HAP-1 (cell line): ENCODE data around the gene CBFA2T2.
A peak's percentile ranks its signal among the peaks of the same experiment; 100 is the strongest.
"Not testable (repeated sequence)": the region's sequence is repeated elsewhere in the genome, so short reads cannot be mapped to it uniquely, and the experiment has no call there.

Source experiments
- DNase-seq, 2 experiments: peaks; one replicate each; pipeline ENCODE4 v3.0.0-alpha.2; 2016 to 2020; ENCODE audit warnings: low spot score in 2 of 2
- H3K27me3 ChIP-seq: fragments of 250-450 bp; sonication (Bioruptor Pico); 2 replicates; pipeline ENCODE4 v1.5.1; 2020; ENCODE audit warnings: low read depth, mild to moderate bottlenecking, moderate library complexity
- H3K36me3 ChIP-seq: fragments of 250-450 bp; sonication (Bioruptor Pico); replicated peaks from 2 replicates; pipeline ENCODE4 v1.5.1; 2020; ENCODE audit warnings: mild to moderate bottlenecking
- H3K4me1 ChIP-seq: fragments of 250-450 bp; sonication (Bioruptor Pico); 2 replicates; pipeline ENCODE4 v1.5.1; 2020; ENCODE audit warnings: mild to moderate bottlenecking
- H3K4me3 ChIP-seq: fragments of 250-450 bp; sonication (Bioruptor Pico); 2 replicates; pipeline ENCODE4 v1.5.1; 2020; ENCODE audit warnings: mild to moderate bottlenecking, moderate library complexity
- H3K9me3 ChIP-seq: fragments of 250-450 bp; sonication (Bioruptor Pico); 2 replicates; pipeline ENCODE4 v1.5.1; 2020; ENCODE audit warnings: mild to moderate bottlenecking, moderate library complexity
- in situ Hi-C: fragments of 300-500 bp; cut with MboI; formaldehyde crosslinking; loops from 3 replicates; pipeline ENCODE4 v1.14.3; 2020; ENCODE audit warnings: low sequenced_read_pairs, inconsistent platforms, mixed read lengths

The CBFA2T2 gene

GRCh38 chr20:33532753-33533459 is 43.0 kb downstream of the CBFA2T2 start:
- no peak for DNase-seq
- Histone ChIP-seq H3K4me3 (no peak overlapping the region), H3K36me3 (no peaks in the 10 kb centered on the region), H3K4me1 (peaks cover 16% of the 10 kb centered on the region), H3K27me3 (no peaks in the 10 kb centered on the region), H3K9me3 (no peaks in the 10 kb centered on the region)
- in situ Hi-C loops: no loop called here

- in situ Hi-C loops, H3K9me3 ChIP-seq, H3K4me3 ChIP-seq, H3K27me3 ChIP-seq, H3K36me3 ChIP-seq, DNase-seq: not testable (repeated sequence)
- peaks cover 20% of the 10 kb centered on the region for H3K4me1 ChIP-seq
These were observed 45.8 kb downstream of the CBFA2T2 start for GRCh38 chr20:33535717-33536116.

- H3K9me3 ChIP-seq: no peaks in the 10 kb centered on the region
- no peaks in the 10 kb centered on the region for H3K36me3 ChIP-seq
- H3K4me3 ChIP-seq: no peak overlapping the region
- in situ Hi-C loops: no loop called here
- H3K27me3 ChIP-seq: no peaks in the 10 kb centered on the region
- no peak for DNase-seq
- H3K4me1 ChIP-seq: peaks cover 4% of the 10 kb centered on the region; the same call in 1 of the 2 replicates
These were observed 47.7 kb downstream of the CBFA2T2 start for GRCh38 chr20:33537608-33538007.

- in situ Hi-C loops: no loop called here
- no peaks in the 10 kb centered on the region for H3K9me3 ChIP-seq
- DNase-seq: no peak
- H3K4me3 ChIP-seq: no peak overlapping the region
- H3K27me3 ChIP-seq: no peaks in the 10 kb centered on the region
- no peaks in the 10 kb centered on the region for H3K36me3 ChIP-seq
- peaks cover 4% of the 10 kb centered on the region; the same call in 1 of the 2 replicates for H3K4me1 ChIP-seq
These were observed 49.2 kb downstream of the CBFA2T2 start for GRCh38 chr20:33539129-33539528.

GRCh38 chr20:33540427-33540826 is 50.5 kb downstream of the CBFA2T2 start:
- in situ Hi-C loops: no loop called here
- Histone ChIP-seq H3K27me3 (no peaks in the 10 kb centered on the region), H3K4me1 (peaks cover 4% of the 10 kb centered on the region; the same call in 1 of the 2 replicates), H3K9me3 (no peaks in the 10 kb centered on the region), H3K4me3 (no peak overlapping the region), H3K36me3 (no peaks in the 10 kb centered on the region)
- DNase-seq: no peak

GRCh38 chr20:33541074-33541473 is 51.2 kb downstream of the CBFA2T2 start:
- Histone ChIP-seq H3K36me3 (no peaks in the 10 kb centered on the region), H3K9me3 (no peaks in the 10 kb centered on the region), H3K4me3 (no peak overlapping the region), H3K27me3 (no peaks in the 10 kb centered on the region), H3K4me1 (peaks cover 4% of the 10 kb centered on the region; the same call in 1 of the 2 replicates)
- no peak for DNase-seq
- in situ Hi-C loops: no loop called here

GRCh38 chr20:33541797-33542196 is 51.9 kb downstream of the CBFA2T2 start:
- DNase-seq: no peak
- H3K9me3 ChIP-seq: no peaks in the 10 kb centered on the region
- H3K36me3 ChIP-seq: no peaks in the 10 kb centered on the region
- H3K27me3 ChIP-seq: no peaks in the 10 kb centered on the region
- H3K4me1 ChIP-seq: peaks cover 4% of the 10 kb centered on the region; the same call in 1 of the 2 replicates
- in situ Hi-C loops: no loop called here
- H3K4me3 ChIP-seq: no peak overlapping the region

GRCh38 chr20:33545763-33546162 is 55.9 kb downstream of the CBFA2T2 start:
- Histone ChIP-seq H3K36me3 (no peaks in the 10 kb centered on the region), H3K4me1 (no peaks in the 10 kb centered on the region), H3K9me3 (no peaks in the 10 kb centered on the region), H3K27me3 (no peaks in the 10 kb centered on the region), H3K4me3 (no peak overlapping the region)
- in situ Hi-C loops: no loop called here
- no peak for DNase-seq

GRCh38 chr20:33549229-33549999 is 59.5 kb downstream of the CBFA2T2 start:
- Histone ChIP-seq H3K9me3 (no peaks in the 10 kb centered on the region), H3K36me3 (no peaks in the 10 kb centered on the region), H3K4me1 (peaks cover 9% of the 10 kb centered on the region; the same call in 1 of the 2 replicates), H3K4me3 (no peak overlapping the region), H3K27me3 (no peaks in the 10 kb centered on the region)
- no peak for DNase-seq
- in situ Hi-C loops: no loop called here

GRCh38 chr20:33551778-33552177 is 61.9 kb downstream of the CBFA2T2 start:
- Histone ChIP-seq H3K9me3 (no peaks in the 10 kb centered on the region), H3K27me3 (no peaks in the 10 kb centered on the region), H3K4me3 (no peak overlapping the region), H3K4me1 (peaks cover 15% of the 10 kb centered on the region; the same call in 1 of the 2 replicates), H3K36me3 (no peaks in the 10 kb centered on the region)
- DNase-seq: no peak
- in situ Hi-C loops: no loop called here

GRCh38 chr20:33552519-33552918 is 62.6 kb downstream of the CBFA2T2 start:
- H3K36me3 ChIP-seq: no peaks in the 10 kb centered on the region
- H3K4me1 ChIP-seq: peaks cover 15% of the 10 kb centered on the region; the same call in 1 of the 2 replicates
- H3K27me3 ChIP-seq: no peaks in the 10 kb centered on the region
- in situ Hi-C loops: no loop called here
- no peak overlapping the region for H3K4me3 ChIP-seq
- DNase-seq: no peak
- no peaks in the 10 kb centered on the region for H3K9me3 ChIP-seq

GRCh38 chr20:33553516-33553915 is 63.6 kb downstream of the CBFA2T2 start:
- in situ Hi-C loops: no loop called here
- no peaks in the 10 kb centered on the region for H3K27me3 ChIP-seq

GRCh38 chr20:33554914-33555420 is 65.1 kb downstream of the CBFA2T2 start:
- Histone ChIP-seq H3K4me3 (no peak overlapping the region), H3K36me3 (no peaks in the 10 kb centered on the region), H3K9me3 (no peaks in the 10 kb centered on the region), H3K4me1 (peaks cover 15% of the 10 kb centered on the region; the same call in 1 of the 2 replicates), H3K27me3 (no peaks in the 10 kb centered on the region)
- in situ Hi-C loops: no loop called here
- DNase-seq: peak in 1 of 2 experiments; percentile 68

More at GRCh38 chr20:33553516-33553915, 63.6 kb downstream of the CBFA2T2 start:
- no peak overlapping the region for H3K4me3 ChIP-seq
- no peaks in the 10 kb centered on the region for H3K36me3 ChIP-seq
- peaks cover 15% of the 10 kb centered on the region; the same call in 1 of the 2 replicates for H3K4me1 ChIP-seq
- H3K9me3 ChIP-seq: no peaks in the 10 kb centered on the region
- no peak for DNase-seq

GRCh38 chr20:33555755-33556154 is 65.9 kb downstream of the CBFA2T2 start:
- peaks cover 15% of the 10 kb centered on the region; the same call in 1 of the 2 replicates for H3K4me1 ChIP-seq
- DNase-seq: no peak
- H3K4me3 ChIP-seq: no peak overlapping the region
- no peaks in the 10 kb centered on the region for H3K9me3 ChIP-seq
- no peaks in the 10 kb centered on the region for H3K36me3 ChIP-seq
- no peaks in the 10 kb centered on the region for H3K27me3 ChIP-seq
- in situ Hi-C loops: no loop called here
